Heart left ventricle (tissue), 16 donors: Measurements from ENCODE around the gene RNFT2. TPM values are rescaled to one million over a fixed set of nuclear protein-coding genes. Genes with fewer than 3 reads are reported as not detected.

Source experiments
- ATAC-seq, 4 donors: fragments of 200-7000 bp; cut with Tn5 transposase; one replicate each; pipeline ENCODE4 v1.9.1; 2020 to 2022; ENCODE audit warnings: moderate library complexity in 4 of 4, mild to moderate bottlenecking in 3 of 4, moderate number of reproducible peaks in 1 of 4
- DNase-seq, 5 donors: peaks; one replicate each; pipeline ENCODE4 v3.0.0-alpha.2; 2020
- H3K27ac ChIP-seq, 12 donors: fragments of 200-600 bp; sonication (generic) in 4 of 12; one replicate each; pipeline versions ENCODE4 v1.5.0 to v1.8.0; 2016 to 2022; ENCODE audit warnings: mild to moderate bottlenecking in 2 of 12
- H3K27me3 ChIP-seq, 9 donors: fragments of 200-600 bp; sonication (generic) in 2 of 9; one replicate each; pipeline versions ENCODE4 v1.5.1 to v1.8.0; 2016 to 2022; ENCODE audit warnings: mild to moderate bottlenecking in 3 of 9
- H3K36me3 ChIP-seq, 9 donors: fragments of 200-600 bp; sonication (generic) in 2 of 9; one replicate each; pipeline versions ENCODE4 v1.5.0 to v1.8.0; 2018 to 2022; ENCODE audit warnings: mild to moderate bottlenecking in 2 of 9
- H3K4me1 ChIP-seq, 12 donors: fragments of 200-600 bp; sonication (generic) in 4 of 12; one replicate each; pipeline versions ENCODE4 v1.5.0 to v1.8.0; 2016 to 2022; ENCODE audit warnings: mild to moderate bottlenecking in 3 of 12
- H3K4me3 ChIP-seq, 12 donors: fragments of 200-600 bp; sonication (generic) in 4 of 12; one replicate each; pipeline versions ENCODE4 v1.5.0 to v1.8.0; 2017 to 2022; ENCODE audit warnings: mild to moderate bottlenecking in 9 of 12, moderate library complexity in 4 of 12
- H3K9me3 ChIP-seq, 12 donors: fragments of 200-600 bp; sonication (generic) in 4 of 12; one replicate each; pipeline versions ENCODE4 v1.5.0 to v1.8.0; 2016 to 2022; ENCODE audit warnings: mild to moderate bottlenecking in 1 of 12
- POLR2A ChIP-seq, 2 donors: fragments of 450-650 bp; IDR thresholded peaks; one replicate each; pipeline ENCODE4 v1.6.1; 2017; ENCODE audit warnings: antibody characterized with exemption in 2 of 2, mild to moderate bottlenecking in 2 of 2, moderate library complexity in 2 of 2
- WGBS, 4 donors: extraction: QIAGEN DNeasy Blood & Tissue Kit in 2 of 4; methylation state at CpG; one replicate each; pipeline versions ENCODE4 v1.1.5 to v1.1.7; 2013 to 2018; 5-methylcytosine and 5-hydroxymethylcytosine counted together
- intact Hi-C, 10 donors: fragments of 100-400 bp; cut with DNase I; formaldehyde crosslinking; loops; one replicate each; pipeline versions ENCODE4 v1.11.1 to v1.14.2; 2022
- polyA plus RNA-seq, 2 donors: library from polyadenylated mRNA; stranded (reverse); fragments of 200-250 nt; gene quantifications; one replicate each; pipeline ENCODE4 v1.2.3, GENCODE V29; 2013
- total RNA-seq, 9 donors: library from RNA; depleted of rRNA in 2 of 9; stranded (reverse); fragments of >200 nt in 2 of 9; fragmentation: NEBNext Ultra II Directional in 3 of 9; extraction: Animal tissue kit (Norgen Biotek cat#: 25700) in 3 of 9; gene quantifications; one replicate each; pipeline versions ENCODE4 v1.1.0 to v1.2.4, GENCODE V29; 2016 to 2023
- TF ChIP-seq, protein P1 (sequence below), 12 donors: fragments of 200-600 bp; sonication (generic) in 4 of 12; IDR thresholded peaks; one replicate each; pipeline versions ENCODE4 v1.5.0 to v1.8.0; 2018 to 2022; ENCODE audit warnings: antibody characterized with exemption in 12 of 12, mild to moderate bottlenecking in 5 of 12
- donor health status: ischemic (EF 13 %, LVEDD 7.1; RV severe dilation, severe dysfunction).
- donor health status: healthy with polysubstance abuse.
- donor health status: DM: no; HTN: yes; CAD: no.
- donor health status: DM: no; HTN: no; CAD: no.
- donor health status: ischemic (EF 25% LVEDD 6.9; RV normal size, moderate dysfunction).
- donor health status: ischemic (EF 25% LVEDD 5.7; RV mildly dilated, moderate dysfunction).
- donor health status: healthy.
- donor health status: DM: yes; HTN: yes; CAD: no.
- donor health status: ischemic (EF 35%, LVEDD 5.7; RV mildly dilated, moderate dysfunction).
- donor health status: nonischemic (EF 11% LVEDD 7.7; RV severe dilation, severe dysfunction).
- donor health status: DM: yes; HTN: yes; CAD: no.
- donor health status: PGD.
- donor health status: ischemic (EF 29% LVEDD 5.4; RV normal size, mild dysfunction).
- donor health status: nonischemic (EF 23%, LVEDD 6.1; RV moderate dilation, normal function).

The RNFT2 gene
- total and polyA plus RNA-seq, 11 donors: 0.58 to 2.4 (median 1.6) TPM

- no peak overlapping the region for H3K4me3 ChIP-seq
- no peak for ATAC-seq
- H3K4me1 ChIP-seq: no peaks in the 10 kb centered on the region
- TF ChIP-seq, protein P1, sequence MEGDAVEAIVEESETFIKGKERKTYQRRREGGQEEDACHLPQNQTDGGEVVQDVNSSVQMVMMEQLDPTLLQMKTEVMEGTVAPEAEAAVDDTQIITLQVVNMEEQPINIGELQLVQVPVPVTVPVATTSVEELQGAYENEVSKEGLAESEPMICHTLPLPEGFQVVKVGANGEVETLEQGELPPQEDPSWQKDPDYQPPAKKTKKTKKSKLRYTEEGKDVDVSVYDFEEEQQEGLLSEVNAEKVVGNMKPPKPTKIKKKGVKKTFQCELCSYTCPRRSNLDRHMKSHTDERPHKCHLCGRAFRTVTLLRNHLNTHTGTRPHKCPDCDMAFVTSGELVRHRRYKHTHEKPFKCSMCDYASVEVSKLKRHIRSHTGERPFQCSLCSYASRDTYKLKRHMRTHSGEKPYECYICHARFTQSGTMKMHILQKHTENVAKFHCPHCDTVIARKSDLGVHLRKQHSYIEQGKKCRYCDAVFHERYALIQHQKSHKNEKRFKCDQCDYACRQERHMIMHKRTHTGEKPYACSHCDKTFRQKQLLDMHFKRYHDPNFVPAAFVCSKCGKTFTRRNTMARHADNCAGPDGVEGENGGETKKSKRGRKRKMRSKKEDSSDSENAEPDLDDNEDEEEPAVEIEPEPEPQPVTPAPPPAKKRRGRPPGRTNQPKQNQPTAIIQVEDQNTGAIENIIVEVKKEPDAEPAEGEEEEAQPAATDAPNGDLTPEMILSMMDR (IDR thresholded peaks at IDR 0.05): no peak
- TF ChIP-seq POLR2A (IDR thresholded peaks at IDR 0.05): no peak
- no peaks in the 10 kb centered on the region for H3K27me3 ChIP-seq
- no peak overlapping the region for H3K27ac ChIP-seq
- 39 to 53% (median 46%) methylated on average over 8 of the region's 8 CpGs for WGBS, 4 donors
- DNase-seq: no peak
- H3K9me3 ChIP-seq: no peaks in the 10 kb centered on the region
- intact Hi-C loops: no loop called here
- H3K36me3 ChIP-seq: no peaks in the 10 kb centered on the region
These were observed 33.5 kb downstream of the RNFT2 start for GRCh38 chr12:116771651-116772050.

GRCh38 chr12:116773276-116773731 lies 35.2 kb downstream of the RNFT2 start:
- TF ChIP-seq POLR2A (IDR thresholded peaks at IDR 0.05): no peak
- TF ChIP-seq, protein P1 (IDR thresholded peaks at IDR 0.05): peak in 3 of 12 donors; percentile 11 to 23 (median 16)
- H3K27me3 ChIP-seq: no peaks in the 10 kb centered on the region
- 54 to 72% (median 63%) methylated on average over 4 of the region's 4 CpGs for WGBS, 4 donors
- H3K4me1 ChIP-seq: no peaks in the 10 kb centered on the region
- H3K36me3 ChIP-seq: no peaks in the 10 kb centered on the region
- H3K9me3 ChIP-seq: no peaks in the 10 kb centered on the region
- no peak overlapping the region for H3K27ac ChIP-seq
- H3K4me3 ChIP-seq: no peak overlapping the region
- peak in 3 of 4 donors; percentile 46 to 62 (median 54) for ATAC-seq
- no peak for DNase-seq
- intact Hi-C loops: no loop called here

DNA sequence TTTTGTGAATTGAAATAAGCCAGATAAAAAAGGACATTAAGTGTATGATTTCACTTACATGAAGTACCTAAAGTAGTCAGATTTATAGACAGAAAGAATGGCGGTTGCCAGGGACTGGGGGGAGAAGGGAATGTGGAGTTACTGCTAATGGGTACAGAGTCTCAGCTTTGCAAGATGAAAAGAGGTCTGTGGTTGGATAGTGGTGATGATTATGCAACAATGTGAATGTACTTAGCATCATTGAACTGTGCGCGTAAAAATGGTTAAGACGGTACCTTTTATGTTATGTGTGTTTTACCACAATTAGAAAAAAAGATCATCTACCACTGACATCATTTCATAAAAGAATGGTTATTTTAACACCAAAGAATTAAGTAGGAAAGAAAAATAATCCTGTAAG lies 35.9 kb downstream of the RNFT2 start:
- no peaks in the 10 kb centered on the region for H3K9me3 ChIP-seq
- H3K4me3 ChIP-seq: no peak overlapping the region
- DNase-seq: no peak
- no peak overlapping the region for H3K27ac ChIP-seq
- WGBS, 4 donors: 67 to 83% (median 73%) methylated on average over 4 of the region's 4 CpGs
- H3K4me1 ChIP-seq: no peaks in the 10 kb centered on the region
- ATAC-seq: no peak
- no peaks in the 10 kb centered on the region for H3K27me3 ChIP-seq
- intact Hi-C loops: no loop called here
- no peaks in the 10 kb centered on the region for H3K36me3 ChIP-seq
- TF ChIP-seq, protein P1 (IDR thresholded peaks at IDR 0.05): no peak

DNA sequence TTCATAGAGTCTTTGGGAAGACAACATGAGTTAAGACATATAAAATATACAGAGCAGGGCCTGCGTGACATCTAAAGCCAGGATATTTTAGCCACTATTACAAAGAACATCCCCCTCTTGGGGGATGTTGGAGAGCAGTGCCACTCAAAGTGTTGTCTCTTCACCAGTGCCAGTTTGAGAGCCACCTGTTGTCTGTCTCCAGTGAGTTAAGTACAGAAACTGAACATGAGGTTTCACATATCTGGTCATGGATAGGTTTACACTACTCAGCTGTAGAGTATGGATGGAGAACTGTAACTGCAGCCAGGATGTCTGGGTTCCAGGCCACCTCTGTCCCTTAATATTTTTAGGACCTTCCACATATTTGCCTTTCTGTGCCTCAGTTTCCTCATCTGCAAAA lies 39.1 kb downstream of the RNFT2 start:
- intact Hi-C loops: no loop called here
- no peaks in the 10 kb centered on the region for H3K9me3 ChIP-seq
- H3K4me3 ChIP-seq: no peak overlapping the region
- ATAC-seq: no peak
- TF ChIP-seq, protein P1 (IDR thresholded peaks at IDR 0.05): no peak
- no peak for TF ChIP-seq POLR2A (IDR thresholded peaks at IDR 0.05)
- H3K36me3 ChIP-seq: no peaks in the 10 kb centered on the region
- no peaks in the 10 kb centered on the region for H3K27me3 ChIP-seq
- no peaks in the 10 kb centered on the region for H3K4me1 ChIP-seq
- DNase-seq: no peak
- no peak overlapping the region for H3K27ac ChIP-seq
- 92 to 100% (median 96%) methylated on average over 1 of the region's 1 CpG for WGBS, 4 donors
